Sigmoid colon (tissue), 4 donors: ENCODE data around the gene RTTN.

ENCODE experiments used
- POLR2AphosphoS5 ChIP-seq, 4 donors: sonication (generic); formaldehyde crosslinking; IDR thresholded peaks; one replicate each; pipeline ENCODE4 v1.6.1; 2017; ENCODE audit warnings: antibody characterized with exemption in 4 of 4
- TF ChIP-seq, protein P1 (sequence below), 4 experiments: fragments of 450-650 bp in 3 of 4; fragments of 200-600 bp in 1 of 4; IDR thresholded peaks; one replicate each; pipeline ENCODE4 v1.5.1; 2016 to 2019; ENCODE audit warnings: antibody characterized with exemption in 4 of 4, mild to moderate bottlenecking in 3 of 4, moderate library complexity in 2 of 4

- TF ChIP-seq, protein P1, sequence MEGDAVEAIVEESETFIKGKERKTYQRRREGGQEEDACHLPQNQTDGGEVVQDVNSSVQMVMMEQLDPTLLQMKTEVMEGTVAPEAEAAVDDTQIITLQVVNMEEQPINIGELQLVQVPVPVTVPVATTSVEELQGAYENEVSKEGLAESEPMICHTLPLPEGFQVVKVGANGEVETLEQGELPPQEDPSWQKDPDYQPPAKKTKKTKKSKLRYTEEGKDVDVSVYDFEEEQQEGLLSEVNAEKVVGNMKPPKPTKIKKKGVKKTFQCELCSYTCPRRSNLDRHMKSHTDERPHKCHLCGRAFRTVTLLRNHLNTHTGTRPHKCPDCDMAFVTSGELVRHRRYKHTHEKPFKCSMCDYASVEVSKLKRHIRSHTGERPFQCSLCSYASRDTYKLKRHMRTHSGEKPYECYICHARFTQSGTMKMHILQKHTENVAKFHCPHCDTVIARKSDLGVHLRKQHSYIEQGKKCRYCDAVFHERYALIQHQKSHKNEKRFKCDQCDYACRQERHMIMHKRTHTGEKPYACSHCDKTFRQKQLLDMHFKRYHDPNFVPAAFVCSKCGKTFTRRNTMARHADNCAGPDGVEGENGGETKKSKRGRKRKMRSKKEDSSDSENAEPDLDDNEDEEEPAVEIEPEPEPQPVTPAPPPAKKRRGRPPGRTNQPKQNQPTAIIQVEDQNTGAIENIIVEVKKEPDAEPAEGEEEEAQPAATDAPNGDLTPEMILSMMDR (IDR thresholded peaks at IDR 0.05): no peak
- no peak for TF ChIP-seq POLR2AphosphoS5 (IDR thresholded peaks at IDR 0.05)
These were observed 92.0 kb downstream of the RTTN start for GRCh38 chr18:70113511-70113910.
